Trophoblast cell (in vitro differentiated cells and primary cell): ENCODE measurements around the gene SCYGR6.
"Not testable (repeated sequence)": the region's sequence is repeated elsewhere in the genome, so short reads cannot be mapped to it uniquely, and the experiment has no call there.

Source experiments
- DNase-seq, 2 donors: peaks; one replicate each; pipeline ENCODE4 v3.0.0-alpha.2; 2016
- H2AFZ ChIP-seq: 2 replicates; pipeline ENCODE4 v1.6.1; 2013; ENCODE audit warnings: low read length, moderate library complexity, mild to moderate bottlenecking; ENCODE audit not compliant: insufficient read depth, poor library complexity
- H2AK5ac ChIP-seq: 2 replicates; pipeline ENCODE4 v1.6.1; 2013; ENCODE audit warnings: mild to moderate bottlenecking, low read length
- H2BK120ac ChIP-seq: 2 replicates; pipeline ENCODE4 v1.6.1; 2013; ENCODE audit warnings: low read length, mild to moderate bottlenecking, moderate library complexity; ENCODE audit not compliant: insufficient read depth, poor library complexity
- H2BK12ac ChIP-seq: 2 replicates; pipeline ENCODE4 v1.6.1; 2013; ENCODE audit warnings: mild to moderate bottlenecking, low read length, moderate library complexity
- H2BK5ac ChIP-seq: 2 replicates; pipeline ENCODE4 v1.6.1; 2013; ENCODE audit warnings: low read length, low read depth, moderate library complexity, mild to moderate bottlenecking; ENCODE audit not compliant: poor library complexity
- H3K14ac ChIP-seq: 2 replicates; pipeline ENCODE4 v1.6.1; 2013; ENCODE audit warnings: mild to moderate bottlenecking, low read length
- H3K18ac ChIP-seq: 2 replicates; pipeline ENCODE4 v1.6.1; 2013; ENCODE audit warnings: mild to moderate bottlenecking, low read length
- H3K23ac ChIP-seq: 2 replicates; pipeline ENCODE4 v1.6.1; 2013; ENCODE audit warnings: low read length
- H3K27ac ChIP-seq: 2 replicates; pipeline ENCODE4 v1.5.1; 2013; ENCODE audit warnings: low read depth, mild to moderate bottlenecking, inconsistent platforms, low read length, moderate library complexity
- H3K27me3 ChIP-seq: 2 replicates; pipeline ENCODE4 v1.6.1; 2013; ENCODE audit warnings: inconsistent platforms, mild to moderate bottlenecking, low read length, moderate library complexity; ENCODE audit not compliant: insufficient read depth
- H3K36me3 ChIP-seq, 2 experiments: 1 replicate in 1 of 2; 2 replicates in 1 of 2; pipeline ENCODE4 v1.6.1; 2013; ENCODE audit warnings: low read length in 2 of 2, mild to moderate bottlenecking in 2 of 2, moderate library complexity in 1 of 2; ENCODE audit not compliant: insufficient read depth in 2 of 2, control insufficient read depth in 1 of 2
- H3K4ac ChIP-seq: 2 replicates; pipeline ENCODE4 v1.6.1; 2013; ENCODE audit warnings: low read depth, mild to moderate bottlenecking, low read length, moderate library complexity
- H3K4me1 ChIP-seq, 2 experiments: 1 replicate in 1 of 2; 2 replicates in 1 of 2; pipeline ENCODE4 v1.6.1; 2013; ENCODE audit warnings: low read length in 2 of 2, mild to moderate bottlenecking in 2 of 2, moderate library complexity in 1 of 2; ENCODE audit not compliant: insufficient read depth in 2 of 2, control insufficient read depth in 1 of 2
- H3K4me2 ChIP-seq: 2 replicates; pipeline ENCODE4 v1.6.1; 2013; ENCODE audit warnings: inconsistent platforms, mild to moderate bottlenecking, low read length, moderate library complexity
- H3K4me3 ChIP-seq: 2 replicates; pipeline ENCODE4 v1.5.1; 2013; ENCODE audit warnings: mild to moderate bottlenecking, low read depth, low read length, inconsistent platforms
- H3K79me1 ChIP-seq: one replicate; pipeline ENCODE4 v1.6.1; 2013; ENCODE audit warnings: low read length
- H3K79me2 ChIP-seq: 2 replicates; pipeline ENCODE4 v1.6.1; 2013; ENCODE audit warnings: low read length, mild to moderate bottlenecking; ENCODE audit not compliant: control insufficient read depth, insufficient read depth, poor library complexity
- H3K9ac ChIP-seq: 2 replicates; pipeline ENCODE4 v1.6.1; 2013; ENCODE audit warnings: mild to moderate bottlenecking, low read length
- H3K9me3 ChIP-seq: 2 replicates; pipeline ENCODE4 v1.6.1; 2013; ENCODE audit warnings: low read depth, mild to moderate bottlenecking, control low read depth, inconsistent platforms, low read length; ENCODE audit not compliant: insufficient read depth
- H4K12ac ChIP-seq: 2 replicates; pipeline ENCODE4 v1.6.1; 2013; ENCODE audit warnings: low read depth, mild to moderate bottlenecking, low read length, moderate library complexity
- H4K8ac ChIP-seq: 2 replicates; pipeline ENCODE4 v1.6.1; 2013; ENCODE audit warnings: low read depth, mild to moderate bottlenecking, low read length, moderate library complexity
- H4K91ac ChIP-seq: one replicate; pipeline ENCODE4 v1.6.1; 2013; ENCODE audit warnings: low read depth, mild to moderate bottlenecking, low read length, moderate library complexity
- WGBS: extraction: QIAGEN DNeasy Blood & Tissue Kit; methylation state at CpG from one replicate; pipeline ENCODE4 v1.1.7; 2013; ENCODE audit warnings: missing lambda C conversion rate; ENCODE audit not compliant: insufficient read length, insufficient coverage; ENCODE audit errors: extremely low coverage; 5-methylcytosine and 5-hydroxymethylcytosine counted together

SCYGR6 gene

GRCh38 chr2:227740705-227741104 lies 16.1 kb upstream of the SCYGR6 start:
- DNase-seq, H3K79me2 ChIP-seq, H3K27me3 ChIP-seq, H3K36me3 ChIP-seq, H3K18ac ChIP-seq, H2AK5ac ChIP-seq, H3K4me2 ChIP-seq, H3K4ac ChIP-seq, H2BK5ac ChIP-seq, H3K23ac ChIP-seq, H3K9ac ChIP-seq, H3K4me3 ChIP-seq, H4K12ac ChIP-seq, H3K14ac ChIP-seq, H3K27ac ChIP-seq, H3K9me3 ChIP-seq, H4K8ac ChIP-seq, H2AFZ ChIP-seq: not testable (repeated sequence)
- whole genome bisulfite sequencing = no CpG with 5 or more reads among the region's 7 CpGs
- Histone ChIP-seq H2BK120ac (peak overlapping the region; percentile 76), H3K79me1 (peaks cover 29% of the 10 kb centered on the region), H2BK12ac (peak overlapping the region; percentile 87), H3K4me1 (peaks cover 14 to 16% of the 10 kb centered on the region in 2 experiments), H4K91ac (peak overlapping the region; percentile 24)

- no peak overlapping the region for H3K4ac ChIP-seq
- peak overlapping the region; percentile 64 for H4K8ac ChIP-seq
- no peak for DNase-seq
- no CpG with 5 or more reads among the region's 14 CpGs for WGBS
- H3K14ac ChIP-seq = peak overlapping the region; percentile 88
- peak overlapping the region; percentile 88 for H4K91ac ChIP-seq
- H3K23ac ChIP-seq = no peak overlapping the region
- H2BK120ac ChIP-seq = peak overlapping the region; percentile 93
- peak overlapping the region; percentile 78 for H2AFZ ChIP-seq
- peak overlapping the region; percentile 87 for H2BK12ac ChIP-seq
- H3K4me1 ChIP-seq = peaks cover 13 to 16% of the 10 kb centered on the region in 2 experiments
- H3K79me1 ChIP-seq = peaks cover 28% of the 10 kb centered on the region
- no peaks in the 10 kb centered on the region for H3K36me3 ChIP-seq
- H2AK5ac ChIP-seq = peak overlapping the region; percentile 75
- H3K9me3 ChIP-seq = no peaks in the 10 kb centered on the region
- peak overlapping the region; percentile 94 for H2BK5ac ChIP-seq
- H3K79me2 ChIP-seq = no peaks in the 10 kb centered on the region
- no peaks in the 10 kb centered on the region for H3K27me3 ChIP-seq
- peak overlapping the region; percentile 76 for H3K27ac ChIP-seq
- H4K12ac ChIP-seq = no peak overlapping the region
- H3K4me2 ChIP-seq = no peak overlapping the region
- no peak overlapping the region for H3K18ac ChIP-seq
- no peak overlapping the region for H3K9ac ChIP-seq
- H3K4me3 ChIP-seq = no peak overlapping the region
Observed at GRCh38 chr2:227739351-227739750, 14.8 kb upstream of the SCYGR6 start.

- H4K12ac ChIP-seq = no peak within 1 kb of the TSS
- no CpG with 5 or more reads among the region's 5 CpGs for WGBS
- H3K79me2 ChIP-seq = no peaks in the 10 kb centered on the region
- no peak within 1 kb of the TSS for H2BK12ac ChIP-seq
- H3K4ac ChIP-seq = no peak within 1 kb of the TSS
- no peak within 1 kb of the TSS for H2AFZ ChIP-seq
- H4K91ac ChIP-seq = no peak within 1 kb of the TSS
- H3K4me3 ChIP-seq = no peak within 1 kb of the TSS
- H3K4me2 ChIP-seq = no peak within 1 kb of the TSS
- H3K27me3 ChIP-seq = no peaks in the 10 kb centered on the region
- no peak within 1 kb of the TSS for H3K27ac ChIP-seq
- H3K36me3 ChIP-seq = no peaks in the 10 kb centered on the region
- DNase-seq = no peak
- H3K23ac ChIP-seq = no peak within 1 kb of the TSS
- no peak within 1 kb of the TSS for H3K18ac ChIP-seq
- no peak within 1 kb of the TSS for H2BK120ac ChIP-seq
- no peak within 1 kb of the TSS for H4K8ac ChIP-seq
- no peaks in the 10 kb centered on the region for H3K4me1 ChIP-seq
- H3K14ac ChIP-seq = no peak within 1 kb of the TSS
- H3K79me1 ChIP-seq = no peaks in the 10 kb centered on the region
- H3K9me3 ChIP-seq = no peaks in the 10 kb centered on the region
- H2AK5ac ChIP-seq = no peak within 1 kb of the TSS
- H2BK5ac ChIP-seq = no peak within 1 kb of the TSS
- H3K9ac ChIP-seq = no peak within 1 kb of the TSS
Observed at GRCh38 chr2:227728035-227728434, 3.5 kb upstream of the SCYGR6 start, which contains the start of gene SCYGR7. SCYGR7 (plus strand) TSS chr2:227728335; CDS start chr2:227728335, 0 bp downstream.

- no CpG with 5 or more reads among the region's 7 CpGs for WGBS
- not testable (repeated sequence) for H4K91ac ChIP-seq, H4K8ac ChIP-seq, H3K4me2 ChIP-seq, H4K12ac ChIP-seq, H3K4me3 ChIP-seq, H2BK5ac ChIP-seq, H3K14ac ChIP-seq, H3K18ac ChIP-seq, H3K27ac ChIP-seq, H3K9me3 ChIP-seq, H2BK120ac ChIP-seq, H2BK12ac ChIP-seq, H3K79me2 ChIP-seq, H2AK5ac ChIP-seq, DNase-seq, H3K4me1 ChIP-seq, H3K9ac ChIP-seq, H3K27me3 ChIP-seq, H3K23ac ChIP-seq, H2AFZ ChIP-seq, H3K79me1 ChIP-seq, H3K36me3 ChIP-seq, H3K4ac ChIP-seq
Observed at GRCh38 chr2:227722821-227723220, 1.7 kb downstream of the SCYGR6 start.
